ENCODE measurements around the gene TBP.

- TF ChIP-seq GATA2 (IDR thresholded peaks at IDR 0.05; ENCODE audit: low read depth, low read length), result no peak
- TF ChIP-seq GATA3 (IDR thresholded peaks at IDR 0.05; ENCODE audit: low read depth, low read length), result no peak
Measured at GRCh38 chr6:170605574-170606259, 51.5 kb downstream of the TBP start.

Data from SH-SY5Y (cell line).